ENCODE results near the gene OXLD1.

Gene OXLD1

DNA sequence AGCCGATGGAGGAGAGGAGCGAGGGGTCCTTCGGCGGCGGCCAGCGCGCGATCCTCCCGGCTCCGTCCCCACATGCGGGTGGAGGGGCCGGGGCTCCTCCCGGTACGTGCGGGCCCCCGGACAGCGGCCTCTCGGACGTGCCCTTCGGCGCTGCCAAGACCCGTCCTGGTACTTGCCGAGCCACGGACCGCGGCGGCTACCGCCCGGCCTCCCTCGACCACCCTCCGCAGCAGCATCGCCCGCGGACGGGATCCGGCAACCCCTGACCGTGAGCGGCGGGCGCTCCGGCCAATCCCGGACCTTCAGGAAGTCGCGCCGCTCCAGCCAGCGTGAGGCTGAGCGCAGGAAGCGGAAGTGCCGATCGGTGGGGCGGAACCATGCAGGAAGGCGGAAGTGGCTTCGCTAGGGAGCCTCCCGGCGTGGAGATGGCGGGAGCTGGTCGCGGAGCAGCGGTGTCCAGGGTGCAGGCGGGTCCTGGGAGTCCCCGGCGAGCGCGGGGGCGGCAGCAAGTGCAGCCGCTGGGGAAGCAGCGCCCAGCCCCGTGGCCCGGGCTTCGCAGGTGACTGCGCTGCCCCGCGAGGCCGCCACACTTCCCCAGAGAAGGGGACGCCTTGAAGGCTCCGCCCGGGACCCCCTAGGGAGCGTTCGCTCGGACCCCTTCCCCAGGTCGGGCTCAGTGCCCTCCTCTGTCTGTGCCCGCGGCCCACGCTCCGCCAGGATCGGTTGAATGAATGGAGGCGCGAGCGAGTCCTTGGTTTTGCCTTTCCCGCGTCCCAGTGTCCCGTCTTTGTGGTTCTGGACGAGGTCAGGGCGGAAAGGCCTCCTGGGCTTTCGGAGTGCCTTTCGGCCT, at the start of gene OXLD1, which contains the start of gene CCDC137:
OXLD1 (minus strand) TSS at position 264 of the 850 bp plus-strand sequence; CDS start at position 236, 28 bp downstream.
CCDC137 (plus strand) TSS at position 396 of the 850 bp plus-strand sequence; CDS start at position 426, 30 bp downstream.
- peaks cover 6 to 36% of the 10 kb centered on the region in 2 donors for H3K36me3 ChIP-seq (ENCODE audit: control insufficient read depth in 1 of 2, insufficient read depth in 2 of 2, low read length in 2 of 2)
- peak within 1 kb of the TSS; percentile 72 to 89 for H3K4me3 ChIP-seq (ENCODE audit: low read depth in 1 of 2, low read length in 2 of 2)
- H3K9me3 ChIP-seq (ENCODE audit: control insufficient read depth in 1 of 2, low read length in 2 of 2) = no peaks in the 10 kb centered on the region

DNA sequence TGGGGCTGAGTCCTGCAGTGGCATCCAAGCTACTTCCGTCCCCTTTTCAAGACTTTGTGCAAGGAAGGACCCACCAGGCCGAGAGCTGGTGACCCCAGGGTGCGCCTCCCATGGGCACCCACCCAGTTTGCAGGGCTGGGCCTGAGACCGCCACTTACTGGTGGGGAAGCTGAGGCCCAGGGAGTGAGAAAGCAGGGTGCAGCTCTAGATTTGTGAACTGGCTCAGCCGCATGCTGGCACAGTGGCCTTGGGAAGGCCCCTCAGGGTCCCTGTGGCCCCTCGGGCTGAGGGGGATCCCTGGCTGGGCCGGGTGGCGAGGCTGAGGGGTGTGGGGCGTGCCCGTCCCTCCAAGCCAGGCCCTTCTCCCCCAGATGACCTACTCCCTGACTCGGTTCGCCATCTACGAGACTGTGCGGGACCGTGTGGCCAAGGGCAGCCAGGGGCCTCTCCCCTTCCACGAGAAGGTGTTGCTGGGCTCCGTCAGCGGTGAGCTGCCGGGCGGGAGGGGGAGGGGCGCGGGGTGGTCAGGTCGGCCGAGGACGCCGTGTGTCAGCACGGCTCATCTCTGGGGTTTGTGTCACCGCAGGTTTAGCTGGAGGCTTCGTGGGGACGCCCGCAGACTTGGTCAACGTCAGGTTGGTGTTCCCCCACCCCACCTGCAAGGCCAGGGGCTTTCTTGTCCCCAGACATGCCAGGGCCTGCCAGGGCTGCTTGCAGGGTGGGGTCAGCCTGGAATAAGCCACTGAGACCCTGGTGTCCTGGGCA, 48.9 kb upstream of the OXLD1 start:
- peaks cover 21 to 35% of the 10 kb centered on the region in 2 donors for H3K4me1 ChIP-seq (ENCODE audit: control insufficient read depth in 1 of 2, insufficient read depth in 2 of 2, low read length in 2 of 2)
- H3K4me3 ChIP-seq (ENCODE audit: low read depth in 1 of 2, low read length in 2 of 2) = no peak overlapping the region
- no peaks in the 10 kb centered on the region for H3K27me3 ChIP-seq (ENCODE audit: control insufficient read depth in 1 of 2, insufficient read depth in 2 of 2, low read length in 2 of 2)
- no peaks in the 10 kb centered on the region for H3K9me3 ChIP-seq (ENCODE audit: control insufficient read depth in 1 of 2, low read length in 2 of 2)
- no peak overlapping the region for H3K27ac ChIP-seq (ENCODE audit: low read depth, low read length)
- no peak overlapping the region for H3K9ac ChIP-seq (ENCODE audit: low read depth in 1 of 2, low read length in 2 of 2)
- H3K36me3 ChIP-seq (ENCODE audit: control insufficient read depth in 1 of 2, insufficient read depth in 2 of 2, low read length in 2 of 2) = peaks cover 4 to 11% of the 10 kb centered on the region in 2 donors

More for the DNA sequence above, at the start of gene OXLD1, which contains the start of gene CCDC137:
- Histone ChIP-seq H3K27ac (ENCODE audit: low read depth, low read length) (peak within 1 kb of the TSS; percentile 64), H3K4me1 (ENCODE audit: control insufficient read depth in 1 of 2, insufficient read depth in 2 of 2, low read length in 2 of 2) (peaks cover 14 to 16% of the 10 kb centered on the region in 2 donors), H3K9ac (ENCODE audit: low read depth in 1 of 2, low read length in 2 of 2) (peak within 1 kb of the TSS; percentile 69 to 91), H3K27me3 (ENCODE audit: control insufficient read depth in 1 of 2, insufficient read depth in 2 of 2, low read length in 2 of 2) (no peaks in the 10 kb centered on the region)

DNA sequence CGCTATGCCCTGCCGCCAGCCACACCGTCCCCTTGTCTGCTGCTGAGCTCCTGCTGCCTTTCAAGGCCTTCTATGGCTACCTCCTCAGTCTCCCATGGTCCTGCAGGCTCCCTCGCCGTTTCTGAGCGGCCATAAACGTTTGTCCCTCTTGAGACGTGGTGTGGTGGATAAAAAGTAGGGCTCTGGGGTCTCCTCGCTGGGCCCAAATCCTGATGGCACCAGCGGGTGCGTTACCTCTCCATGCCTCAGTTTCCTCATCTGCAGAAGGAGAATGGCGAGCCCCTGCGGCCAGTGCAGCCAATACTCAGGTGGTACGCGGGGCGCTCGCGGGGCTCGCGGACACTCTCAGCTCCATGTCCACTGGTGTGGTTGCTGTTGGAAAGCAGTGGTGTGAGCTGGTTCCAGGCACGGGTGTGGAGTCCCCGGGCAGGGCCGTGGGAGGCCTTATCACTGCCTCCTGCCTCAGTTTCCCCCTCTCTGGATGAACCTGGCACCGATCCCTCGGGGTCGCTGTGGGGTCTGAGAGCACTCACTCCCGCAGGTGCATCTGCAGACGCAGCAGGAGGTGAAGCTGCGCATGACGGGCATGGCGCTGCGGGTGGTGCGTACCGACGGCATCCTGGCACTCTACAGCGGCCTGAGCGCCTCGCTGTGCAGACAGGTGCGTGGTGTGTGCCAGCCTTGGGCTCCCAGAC, 48.2 kb upstream of the OXLD1 start:
- no peaks in the 10 kb centered on the region for H3K9me3 ChIP-seq (ENCODE audit: control insufficient read depth in 1 of 2, low read length in 2 of 2)
- peaks cover 25 to 40% of the 10 kb centered on the region in 2 donors for H3K4me1 ChIP-seq (ENCODE audit: control insufficient read depth in 1 of 2, insufficient read depth in 2 of 2, low read length in 2 of 2)
- H3K36me3 ChIP-seq (ENCODE audit: control insufficient read depth in 1 of 2, insufficient read depth in 2 of 2, low read length in 2 of 2) = peaks cover 4 to 11% of the 10 kb centered on the region in 2 donors
- no peaks in the 10 kb centered on the region for H3K27me3 ChIP-seq (ENCODE audit: control insufficient read depth in 1 of 2, insufficient read depth in 2 of 2, low read length in 2 of 2)
- H3K9ac ChIP-seq (ENCODE audit: low read depth in 1 of 2, low read length in 2 of 2) = peak overlapping the region in 1 of 2 donors; percentile 70
- peak overlapping the region in 1 of 2 donors; percentile 66 for H3K4me3 ChIP-seq (ENCODE audit: low read depth in 1 of 2, low read length in 2 of 2)
- H3K27ac ChIP-seq (ENCODE audit: low read depth, low read length) = no peak overlapping the region

DNA sequence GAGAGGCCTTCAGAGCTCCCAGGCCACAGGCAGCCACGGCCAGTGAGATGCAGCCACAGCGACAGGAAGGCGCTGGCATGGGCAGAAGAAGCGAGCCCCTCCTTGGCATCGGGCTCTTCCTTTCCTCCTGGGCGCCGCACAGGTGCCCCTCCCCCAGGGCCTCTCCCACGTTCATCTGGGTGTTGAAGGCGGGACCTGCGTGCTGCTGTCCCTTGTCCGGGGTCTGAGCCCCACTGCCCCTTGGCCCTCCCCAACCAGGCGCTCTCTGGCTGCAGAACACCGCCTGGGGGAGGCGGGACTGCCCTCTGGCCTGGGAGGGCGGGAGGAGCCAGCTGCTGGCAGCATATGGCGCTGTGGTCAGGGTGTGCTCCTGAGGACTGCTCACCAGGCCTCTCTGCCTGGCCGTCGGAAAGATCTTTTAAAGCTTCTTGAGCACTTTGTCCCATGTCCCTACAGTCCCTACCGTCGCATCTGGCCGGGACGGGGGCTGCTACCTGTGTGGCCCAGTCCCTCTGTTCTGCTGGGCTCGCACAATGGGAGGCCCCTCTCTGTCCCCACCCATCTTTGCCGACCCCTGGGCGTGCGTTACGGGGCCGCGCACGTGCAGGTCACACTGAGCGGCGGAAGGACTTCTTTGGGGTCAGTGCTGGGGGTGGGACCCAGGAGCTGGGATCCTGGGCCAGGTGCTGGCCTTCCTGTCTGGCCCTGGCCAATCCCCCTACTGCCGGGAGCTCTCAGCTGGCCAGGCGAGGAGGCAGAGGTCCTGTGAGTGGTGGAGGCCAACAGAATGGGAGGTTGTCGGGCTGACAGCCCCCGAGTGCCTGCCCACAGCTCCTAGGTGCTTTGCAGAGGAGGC, 47.4 kb upstream of the OXLD1 start:
- Histone ChIP-seq H3K4me3 (ENCODE audit: low read depth in 1 of 2, low read length in 2 of 2) (peak overlapping the region; percentile 66 to 75), H3K36me3 (ENCODE audit: control insufficient read depth in 1 of 2, insufficient read depth in 2 of 2, low read length in 2 of 2) (peaks cover 4 to 8% of the 10 kb centered on the region in 2 donors), H3K27me3 (ENCODE audit: control insufficient read depth in 1 of 2, insufficient read depth in 2 of 2, low read length in 2 of 2) (no peaks in the 10 kb centered on the region), H3K4me1 (ENCODE audit: control insufficient read depth in 1 of 2, insufficient read depth in 2 of 2, low read length in 2 of 2) (peaks cover 25 to 40% of the 10 kb centered on the region in 2 donors), H3K9me3 (ENCODE audit: control insufficient read depth in 1 of 2, low read length in 2 of 2) (no peaks in the 10 kb centered on the region), H3K9ac (ENCODE audit: low read depth in 1 of 2, low read length in 2 of 2) (peak overlapping the region; percentile 70 to 75), H3K27ac (ENCODE audit: low read depth, low read length) (peak overlapping the region; percentile 3)

DNA sequence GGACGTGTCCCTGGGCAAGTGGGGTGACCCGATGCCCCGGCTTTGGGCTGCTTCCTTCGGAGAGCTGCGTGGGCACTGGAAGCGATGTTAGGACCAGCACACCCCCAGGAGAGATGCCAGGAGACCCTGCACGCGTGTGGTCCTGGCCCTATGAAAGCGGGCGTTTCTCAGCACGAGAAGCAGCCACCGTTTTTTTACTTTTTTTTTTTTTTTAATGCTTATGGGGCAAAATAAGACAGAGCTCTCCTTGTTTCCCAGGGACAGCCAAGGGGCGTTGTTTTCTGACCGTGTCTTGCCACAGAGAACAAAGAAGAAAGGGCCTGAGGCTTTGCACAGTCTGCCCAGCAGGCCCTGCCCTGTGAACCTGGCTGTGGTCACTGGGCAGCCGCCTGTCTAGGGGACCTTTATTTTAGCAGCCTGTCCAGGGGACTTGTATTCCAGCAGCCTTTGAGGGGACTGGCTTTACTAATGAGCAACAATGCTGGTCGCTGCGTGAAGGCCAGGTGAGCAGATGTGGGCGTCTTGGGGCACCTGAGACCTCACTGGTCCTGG, 46.7 kb upstream of the OXLD1 start:
- Histone ChIP-seq H3K27ac (ENCODE audit: low read depth, low read length) (no peak overlapping the region), H3K9me3 (ENCODE audit: control insufficient read depth in 1 of 2, low read length in 2 of 2) (no peaks in the 10 kb centered on the region), H3K4me3 (ENCODE audit: low read depth in 1 of 2, low read length in 2 of 2) (peak overlapping the region; percentile 66 to 75), H3K4me1 (ENCODE audit: control insufficient read depth in 1 of 2, insufficient read depth in 2 of 2, low read length in 2 of 2) (peaks cover 25 to 40% of the 10 kb centered on the region in 2 donors), H3K9ac (ENCODE audit: low read depth in 1 of 2, low read length in 2 of 2) (peak overlapping the region; percentile 70 to 75), H3K36me3 (ENCODE audit: control insufficient read depth in 1 of 2, insufficient read depth in 2 of 2, low read length in 2 of 2) (peaks cover 4 to 15% of the 10 kb centered on the region in 2 donors), H3K27me3 (ENCODE audit: control insufficient read depth in 1 of 2, insufficient read depth in 2 of 2, low read length in 2 of 2) (no peaks in the 10 kb centered on the region)

DNA sequence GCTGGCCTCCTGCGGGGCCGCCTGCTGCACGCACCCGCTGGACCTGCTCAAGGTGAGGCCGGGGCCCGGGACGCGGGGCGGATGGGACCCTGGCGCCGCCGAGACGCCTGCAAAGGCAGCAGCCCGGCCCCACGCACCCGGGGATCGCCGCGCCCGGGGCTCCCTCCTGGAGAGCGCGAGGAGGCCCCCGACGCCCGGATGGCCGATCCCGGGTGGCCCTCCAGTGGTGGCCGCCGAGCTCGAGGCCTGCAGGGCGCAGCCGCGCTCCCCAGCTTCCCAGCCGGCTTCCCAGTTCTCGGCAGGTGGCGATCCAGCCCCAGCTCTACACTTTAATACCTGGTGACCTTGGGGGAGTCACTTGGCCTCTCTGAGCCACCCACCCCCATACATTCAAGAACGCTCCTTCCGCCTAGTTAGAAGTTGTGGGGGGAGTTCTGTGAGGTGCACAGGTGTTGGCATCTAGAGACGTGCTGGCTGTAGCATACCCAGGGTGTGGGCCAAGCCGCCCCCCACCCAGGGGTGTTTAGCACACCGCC, 46.1 kb upstream of the OXLD1 start:
- Histone ChIP-seq H3K27ac (ENCODE audit: low read depth, low read length) (peak overlapping the region; percentile 50), H3K9ac (ENCODE audit: low read depth in 1 of 2, low read length in 2 of 2) (peak overlapping the region; percentile 70 to 75), H3K4me1 (ENCODE audit: control insufficient read depth in 1 of 2, insufficient read depth in 2 of 2, low read length in 2 of 2) (peaks cover 25 to 40% of the 10 kb centered on the region in 2 donors), H3K4me3 (ENCODE audit: low read depth in 1 of 2, low read length in 2 of 2) (peak overlapping the region; percentile 66 to 75), H3K27me3 (ENCODE audit: control insufficient read depth in 1 of 2, insufficient read depth in 2 of 2, low read length in 2 of 2) (no peaks in the 10 kb centered on the region), H3K36me3 (ENCODE audit: control insufficient read depth in 1 of 2, insufficient read depth in 2 of 2, low read length in 2 of 2) (peaks cover 4 to 17% of the 10 kb centered on the region in 2 donors), H3K9me3 (ENCODE audit: control insufficient read depth in 1 of 2, low read length in 2 of 2) (no peaks in the 10 kb centered on the region)

DNA sequence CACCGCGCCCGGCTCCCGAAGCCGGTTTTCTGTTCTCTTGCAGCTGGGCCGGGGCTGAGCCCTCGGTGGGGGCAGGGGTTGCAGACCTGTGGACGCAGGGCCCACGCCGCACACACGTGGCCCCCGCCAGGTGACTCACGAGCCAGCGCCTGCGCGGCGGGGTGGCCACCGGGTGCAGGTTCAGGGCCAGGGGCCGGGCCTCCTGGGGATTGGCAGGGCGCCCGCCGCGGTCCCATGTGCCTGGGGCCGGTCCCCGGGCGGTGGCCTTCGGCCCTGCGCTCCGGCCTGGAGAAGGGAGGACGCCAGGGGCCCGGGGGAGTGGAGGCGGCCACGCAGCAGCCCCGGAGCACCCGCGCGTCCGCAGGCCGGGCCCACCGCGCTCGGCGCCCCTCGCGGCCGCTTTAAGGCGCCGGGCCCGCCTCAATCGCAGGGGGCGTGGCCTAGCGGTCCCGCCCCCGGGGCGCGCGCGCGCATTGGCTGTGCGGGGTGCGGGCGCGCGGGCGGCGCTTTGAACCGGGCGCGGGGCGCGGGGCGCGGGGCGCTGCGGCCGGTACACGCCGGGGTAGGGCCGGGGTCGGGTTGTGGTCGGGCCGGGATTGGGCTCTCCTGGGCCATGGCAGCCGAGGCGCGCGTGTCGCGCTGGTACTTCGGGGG, 45.5 kb upstream of the OXLD1 start, which contains the start of gene SLC25A10:
SLC25A10 (plus strand) TSS at position 471 of the 654 bp plus-strand sequence; CDS start at position 614, 143 bp downstream.
- peaks cover 4 to 22% of the 10 kb centered on the region in 2 donors for H3K36me3 ChIP-seq (ENCODE audit: control insufficient read depth in 1 of 2, insufficient read depth in 2 of 2, low read length in 2 of 2)
- H3K4me1 ChIP-seq (ENCODE audit: control insufficient read depth in 1 of 2, insufficient read depth in 2 of 2, low read length in 2 of 2) = peaks cover 25 to 40% of the 10 kb centered on the region in 2 donors
- peak within 1 kb of the TSS; percentile 66 to 75 for H3K4me3 ChIP-seq (ENCODE audit: low read depth in 1 of 2, low read length in 2 of 2)
- H3K9ac ChIP-seq (ENCODE audit: low read depth in 1 of 2, low read length in 2 of 2) = peak within 1 kb of the TSS; percentile 70 to 75
- H3K27me3 ChIP-seq (ENCODE audit: control insufficient read depth in 1 of 2, insufficient read depth in 2 of 2, low read length in 2 of 2) = no peaks in the 10 kb centered on the region
- peak within 1 kb of the TSS; percentile 50 for H3K27ac ChIP-seq (ENCODE audit: low read depth, low read length)
- H3K9me3 ChIP-seq (ENCODE audit: control insufficient read depth in 1 of 2, low read length in 2 of 2) = no peaks in the 10 kb centered on the region

DNA sequence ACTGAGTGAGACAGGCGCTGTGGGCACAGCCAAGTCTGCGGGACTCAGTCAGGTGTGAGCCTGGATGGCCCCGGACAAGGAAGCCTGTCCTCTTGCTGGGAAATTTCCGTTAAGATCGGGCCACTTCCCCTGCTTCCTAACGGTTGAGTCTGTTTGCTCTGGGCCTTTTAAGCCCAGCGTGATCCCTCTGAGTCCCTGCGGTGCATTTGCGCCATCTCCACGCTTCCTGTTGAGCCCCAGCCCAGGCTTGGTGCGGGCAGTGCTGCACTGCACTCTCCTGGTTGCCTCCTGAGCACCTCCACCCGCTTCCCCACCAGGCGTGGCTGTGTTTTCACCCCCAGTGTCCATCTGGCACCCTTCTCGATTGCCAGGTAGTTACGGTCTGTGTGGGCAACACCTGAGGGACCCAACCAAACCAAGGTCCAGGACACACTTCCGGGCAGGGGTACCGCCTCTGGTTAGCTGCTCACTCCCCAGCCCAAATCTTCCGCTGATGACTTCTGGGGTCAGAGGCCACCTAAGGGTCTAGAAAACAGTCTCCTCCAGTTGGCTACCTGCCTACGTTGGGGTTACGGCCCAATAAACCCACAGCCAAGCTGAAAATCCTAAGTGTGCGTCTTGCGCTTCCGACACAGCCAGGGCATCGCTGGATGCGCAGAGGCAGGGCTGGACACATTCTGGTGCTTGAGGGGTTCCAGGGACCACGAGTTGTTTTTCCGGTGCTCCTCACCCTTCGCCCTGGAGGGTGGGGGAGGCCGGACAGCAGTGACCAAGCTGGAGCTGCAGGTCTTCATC, 44.3 kb upstream of the OXLD1 start:
- H3K27ac ChIP-seq (ENCODE audit: low read depth, low read length) = no peak overlapping the region
- H3K36me3 ChIP-seq (ENCODE audit: control insufficient read depth in 1 of 2, insufficient read depth in 2 of 2, low read length in 2 of 2) = peaks cover 8 to 30% of the 10 kb centered on the region in 2 donors
- H3K27me3 ChIP-seq (ENCODE audit: control insufficient read depth in 1 of 2, insufficient read depth in 2 of 2, low read length in 2 of 2) = no peaks in the 10 kb centered on the region
- peak overlapping the region; percentile 40 to 52 for H3K9ac ChIP-seq (ENCODE audit: low read depth in 1 of 2, low read length in 2 of 2)
- peak overlapping the region; percentile 43 to 58 for H3K4me3 ChIP-seq (ENCODE audit: low read depth in 1 of 2, low read length in 2 of 2)
- H3K4me1 ChIP-seq (ENCODE audit: control insufficient read depth in 1 of 2, insufficient read depth in 2 of 2, low read length in 2 of 2) = peaks cover 25 to 40% of the 10 kb centered on the region in 2 donors
- H3K9me3 ChIP-seq (ENCODE audit: control insufficient read depth in 1 of 2, low read length in 2 of 2) = no peaks in the 10 kb centered on the region
